HG02759 (cell line): ENCODE data around the gene CASTOR2.
"Not testable (repeated sequence)": the region's sequence is repeated elsewhere in the genome, so short reads cannot be mapped to it uniquely, and the experiment has no call there.

Experiments used
- ATAC-seq: cut with Tn5 transposase; IDR thresholded peaks from one replicate; pipeline ENCODE4 v1.9.1; 2021; ENCODE audit warnings: mild to moderate bottlenecking, moderate library complexity; ENCODE audit not compliant: unreplicated experiment

The CASTOR2 gene

GRCh38 chr7:74964511-74965119, at the start of gene CASTOR2:
Gene CASTOR2 (plus strand): TSS chr7:74964705. CDS start chr7:74964986, 281 bp downstream.
- peak; percentile 96 for ATAC-seq

GRCh38 chr7:74922321-74922890, 42.1 kb upstream of the CASTOR2 start:
- not testable (repeated sequence) for ATAC-seq

- ATAC-seq: not testable (repeated sequence)
These were observed 40.9 kb upstream of the CASTOR2 start for GRCh38 chr7:74923644-74924043.

GRCh38 chr7:74926968-74927367, 37.5 kb upstream of the CASTOR2 start:
- ATAC-seq: not testable (repeated sequence)

GRCh38 chr7:74931563-74932328, 32.8 kb upstream of the CASTOR2 start:
- ATAC-seq: not testable (repeated sequence)

- not testable (repeated sequence) for ATAC-seq
These were observed 25.1 kb upstream of the CASTOR2 start for GRCh38 chr7:74939429-74939828.

- not testable (repeated sequence) for ATAC-seq
These were observed 23.0 kb upstream of the CASTOR2 start for GRCh38 chr7:74941302-74942069.

GRCh38 chr7:74943923-74944322, 20.6 kb upstream of the CASTOR2 start:
- not testable (repeated sequence) for ATAC-seq

- ATAC-seq: not testable (repeated sequence)
These were observed 16.8 kb upstream of the CASTOR2 start for GRCh38 chr7:74947741-74948140.

GRCh38 chr7:74953774-74954173, 10.7 kb upstream of the CASTOR2 start:
- not testable (repeated sequence) for ATAC-seq

GRCh38 chr7:74958328-74958727, 6.2 kb upstream of the CASTOR2 start:
- ATAC-seq: not testable (repeated sequence)

- ATAC-seq: peak; percentile 57
These were observed 598 bp upstream of the CASTOR2 start for GRCh38 chr7:74963704-74964510.

- ATAC-seq: not testable (repeated sequence)
These were observed 1.8 kb downstream of the CASTOR2 start for GRCh38 chr7:74966208-74966854.

- ATAC-seq: not testable (repeated sequence)
These were observed 2.4 kb downstream of the CASTOR2 start for GRCh38 chr7:74966909-74967308.

GRCh38 chr7:74971431-74971830, 6.9 kb downstream of the CASTOR2 start:
- ATAC-seq: not testable (repeated sequence)

- not testable (repeated sequence) for ATAC-seq
These were observed 7.9 kb downstream of the CASTOR2 start for GRCh38 chr7:74972377-74972776.

GRCh38 chr7:74975959-74976358, 11.5 kb downstream of the CASTOR2 start:
- ATAC-seq: not testable (repeated sequence)

- ATAC-seq: not testable (repeated sequence)
These were observed 13.0 kb downstream of the CASTOR2 start for GRCh38 chr7:74977523-74977922.

- not testable (repeated sequence) for ATAC-seq
These were observed 23.9 kb downstream of the CASTOR2 start for GRCh38 chr7:74988436-74988835.

GRCh38 chr7:74993121-74993520, 28.6 kb downstream of the CASTOR2 start:
- no peak for ATAC-seq
